Activated CD4-positive, alpha-beta T cell treated with anti-CD3 and anti-CD28 coated beads for 48 hours (primary cell): ENCODE data around the gene TWF2.
"Not testable (repeated sequence)": the region's sequence is repeated elsewhere in the genome, so short reads cannot be mapped to it uniquely, and the experiment has no call there.

Source experiments
- DNase-seq: peaks from one replicate; pipeline ENCODE4 v3.0.0-alpha.2; 2020

Gene TWF2

DNA sequence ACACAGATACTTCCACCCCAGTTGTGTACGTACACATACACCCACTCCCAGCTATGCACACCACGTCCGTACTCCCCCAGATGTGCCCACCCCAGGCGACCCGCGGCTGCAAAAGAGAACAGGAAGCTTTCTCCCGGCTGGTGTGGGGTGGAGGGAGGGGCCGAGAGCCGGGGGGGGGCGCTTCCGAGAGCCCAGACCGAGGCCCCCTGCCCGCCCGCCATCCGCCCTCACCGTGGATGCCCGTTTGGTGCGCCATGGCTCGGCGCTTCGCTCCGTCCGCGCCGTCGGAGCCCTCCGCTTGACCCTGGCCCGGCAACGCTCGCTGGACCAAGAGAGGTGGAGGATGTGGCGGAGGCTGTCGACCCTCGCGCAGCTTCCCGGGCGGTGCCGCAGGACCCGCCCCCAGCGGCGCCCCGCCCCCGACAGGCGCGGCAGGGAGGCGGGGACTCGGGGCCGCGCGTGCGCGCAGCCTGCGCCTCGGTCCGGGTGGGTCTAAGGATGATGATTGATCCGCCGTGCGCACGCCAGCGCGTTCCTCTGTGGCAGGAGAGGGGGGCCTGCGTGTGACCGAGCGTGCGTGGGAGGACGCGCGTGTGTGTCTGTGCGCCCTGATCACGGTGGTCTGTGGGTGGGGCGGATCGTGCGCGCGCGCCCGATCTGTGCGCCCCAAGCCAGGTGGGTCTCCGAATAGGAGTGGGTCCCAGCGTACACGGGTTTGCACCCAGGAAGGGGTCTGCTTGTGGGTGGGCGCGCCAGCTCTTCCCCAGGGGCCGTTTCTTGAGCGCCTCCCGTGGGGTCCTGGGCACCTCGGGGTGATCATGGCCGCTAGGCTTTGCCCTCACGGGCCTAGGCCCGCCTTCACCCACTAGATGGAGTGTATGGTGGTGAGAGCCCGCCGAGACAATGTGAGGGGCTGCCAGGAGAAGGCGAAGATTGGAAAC, at the start of gene TWF2:
Gene TWF2 (minus strand): TSS at position 398 of the 941 bp plus-strand sequence. CDS start 142 bp downstream, at position 256.
- peak; percentile 91 for DNase-seq

DNA sequence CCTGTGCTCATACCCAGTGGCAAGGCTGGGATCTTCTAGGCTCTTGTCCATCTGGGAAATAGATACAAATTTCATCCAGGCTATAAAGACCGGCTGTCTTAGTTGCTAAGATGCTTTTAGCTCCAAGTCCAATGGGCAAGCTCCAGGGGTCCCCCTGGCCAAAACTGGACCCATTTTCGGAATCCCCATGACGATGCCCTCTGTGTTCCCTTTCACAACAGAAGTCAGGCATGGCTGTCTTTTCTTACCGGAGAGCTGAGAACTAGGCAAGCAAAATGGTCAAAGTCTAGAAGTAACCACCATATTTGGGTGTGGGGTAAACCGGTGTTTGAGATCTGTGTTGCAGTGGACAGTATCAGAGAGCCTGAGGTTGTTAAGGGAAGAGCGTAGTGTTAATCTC, 49.7 kb upstream of the TWF2 start:
- DNase-seq, result no peak

DNA sequence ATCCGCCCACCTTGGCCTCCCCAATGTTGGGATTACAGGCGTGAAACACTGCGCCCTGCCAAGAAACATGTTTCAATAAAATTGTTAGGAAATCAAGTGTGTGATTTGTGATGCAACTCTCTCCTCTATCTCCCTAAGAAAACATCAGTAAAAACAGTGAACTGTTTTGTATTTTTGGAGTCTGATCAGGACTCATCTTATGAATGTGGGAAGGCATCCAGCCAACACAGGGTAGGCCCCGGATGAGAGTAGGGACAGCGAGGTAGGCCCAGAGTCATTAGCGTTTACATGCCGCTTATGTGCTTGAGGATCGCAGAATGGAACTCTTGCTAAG, 47.8 kb upstream of the TWF2 start:
- no peak for DNase-seq

DNA sequence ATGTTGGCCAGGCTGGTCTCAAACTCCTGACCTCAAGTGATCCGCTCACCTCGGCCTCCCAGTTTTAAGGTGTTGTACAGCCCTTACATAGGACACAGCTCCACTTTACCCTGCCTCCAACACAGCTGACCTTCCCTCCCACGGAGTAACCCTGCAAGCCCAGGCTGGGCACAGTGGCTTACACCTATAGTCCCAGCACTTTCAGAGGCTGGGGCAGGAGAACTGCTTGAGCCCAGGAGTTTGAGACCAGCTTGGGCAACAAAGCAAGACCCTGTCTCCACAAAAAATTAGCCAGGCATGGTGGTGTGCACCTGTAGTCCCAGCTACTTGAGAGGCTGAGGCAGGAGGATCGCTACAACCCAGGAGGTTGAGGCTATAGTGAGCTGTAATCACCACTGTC, 45.1 kb upstream of the TWF2 start:
- DNase-seq, result not testable (repeated sequence)

DNA sequence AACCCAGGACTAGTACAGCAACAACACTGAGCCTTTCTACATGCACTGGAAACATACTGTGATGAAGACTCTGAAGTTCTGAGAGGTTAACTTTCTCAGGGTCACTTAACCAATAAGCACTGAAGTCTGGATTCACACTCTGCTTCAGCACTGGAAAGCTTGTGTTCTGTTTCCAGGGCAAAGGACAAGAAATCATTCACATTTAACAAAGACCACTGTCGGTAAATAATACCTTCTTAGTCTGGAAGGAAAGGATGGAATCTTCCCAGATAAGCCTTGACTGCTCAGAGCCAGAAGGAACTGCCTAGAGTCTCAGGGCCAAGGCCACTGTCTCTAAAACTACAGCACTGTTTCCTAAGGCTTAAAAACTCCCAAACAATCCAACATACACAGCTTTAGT, 44.3 kb upstream of the TWF2 start:
- DNase-seq, result no peak

DNA sequence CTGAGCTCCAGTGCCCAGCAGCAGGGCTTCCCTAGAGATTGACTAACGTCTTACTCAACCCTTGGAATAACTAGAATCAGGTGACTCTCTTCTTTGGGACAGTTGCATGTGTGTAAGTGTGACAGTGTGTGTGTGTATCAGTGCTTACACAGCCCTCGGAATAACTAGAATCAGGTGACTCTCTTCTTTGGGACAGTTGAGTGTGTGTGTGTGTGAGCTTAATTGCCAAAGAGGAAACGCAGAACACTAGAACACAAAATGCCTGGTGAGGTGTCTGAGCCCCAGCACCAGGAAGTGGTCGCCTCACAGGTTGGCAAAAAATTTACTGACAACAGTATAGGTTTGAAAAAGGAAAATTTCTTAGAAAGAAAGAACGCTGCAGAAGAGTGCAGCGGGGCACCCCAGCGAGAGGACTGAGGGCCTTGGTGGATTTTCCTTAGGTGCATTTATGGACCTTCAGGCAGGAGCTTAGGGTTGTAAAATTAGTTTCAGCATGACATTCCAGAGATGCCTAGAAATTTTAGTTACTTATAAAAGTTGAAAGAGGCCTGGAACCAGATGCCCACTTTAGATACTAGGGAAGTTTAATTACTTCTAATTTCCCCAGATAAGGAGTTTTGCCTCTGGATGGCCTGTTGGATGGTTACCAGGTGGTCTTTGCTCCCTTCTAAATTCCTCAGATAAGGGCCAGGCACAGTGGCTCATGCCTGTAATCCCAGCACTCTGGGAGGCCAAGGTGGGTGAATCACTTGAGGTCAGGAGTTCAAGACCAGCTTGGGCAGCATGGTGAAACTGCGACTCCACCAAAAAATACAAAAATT, 43.2 kb upstream of the TWF2 start:
- DNase-seq, result no peak

DNA sequence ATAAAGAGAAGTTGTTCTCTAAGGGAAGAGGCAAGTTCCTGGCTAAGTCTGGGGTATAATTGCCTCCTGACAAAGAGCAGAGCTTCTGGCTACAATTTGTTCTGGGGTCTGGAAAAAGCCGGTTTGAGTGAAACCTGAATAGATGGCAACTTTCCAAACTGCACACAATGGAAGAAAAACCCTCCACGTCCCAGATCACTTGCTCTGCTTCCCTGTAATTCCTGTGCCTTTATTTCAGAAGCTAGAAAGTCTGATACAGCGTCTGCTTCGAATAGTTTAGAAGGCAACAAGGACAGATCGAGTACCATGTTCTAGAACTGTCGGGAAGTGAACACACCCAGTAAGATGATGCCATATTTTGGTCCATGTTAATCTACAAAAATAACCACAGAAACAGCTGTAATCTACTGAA, 41.1 kb upstream of the TWF2 start:
- DNase-seq, result no peak

DNA sequence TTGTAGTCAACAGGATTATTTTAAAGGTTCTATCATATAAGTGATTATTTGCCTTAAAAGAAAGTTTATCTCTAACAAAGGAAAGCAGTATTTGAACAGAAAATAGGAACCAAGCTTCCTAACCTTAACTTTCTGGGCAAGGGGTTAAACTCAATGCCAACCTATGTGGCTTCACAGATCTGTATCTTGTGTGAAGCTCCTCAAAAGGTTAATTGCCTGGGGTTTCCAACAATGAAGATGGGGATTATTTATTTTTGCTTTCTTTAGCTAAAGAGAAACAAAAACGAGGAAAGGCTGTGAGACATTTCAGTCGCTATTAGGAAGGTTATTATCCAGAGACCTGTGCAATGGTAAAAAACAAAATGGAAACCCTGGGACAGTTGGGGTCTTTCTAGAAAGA, 40.6 kb upstream of the TWF2 start:
- DNase-seq, result no peak

DNA sequence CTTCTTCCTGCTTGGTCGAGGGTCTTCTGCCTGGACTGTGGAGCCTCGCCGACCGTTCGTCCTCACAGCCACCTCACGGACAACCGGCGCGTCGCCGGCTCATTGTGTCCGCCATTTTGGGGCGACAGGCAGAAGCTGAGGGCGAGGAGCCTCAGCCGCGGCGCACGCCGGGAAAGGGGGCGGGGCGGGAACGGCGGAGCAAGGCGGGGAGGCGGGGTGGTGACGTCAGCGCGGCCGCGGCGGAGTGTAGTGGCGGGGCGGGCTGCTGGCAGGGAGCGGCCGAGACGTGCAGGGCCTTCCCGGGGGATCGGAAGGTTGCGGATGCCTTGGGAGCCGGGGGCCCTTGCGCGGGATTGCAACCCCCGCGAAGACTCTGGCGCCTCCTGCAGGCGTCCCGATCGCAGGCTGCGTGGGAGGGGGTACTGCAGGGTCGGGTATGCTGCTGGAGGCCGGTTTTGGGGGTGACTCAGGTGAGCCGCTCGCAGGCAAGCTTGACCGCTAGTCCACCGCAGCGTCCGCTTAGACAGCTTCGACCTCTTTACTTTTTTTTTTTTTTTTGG, 39.6 kb upstream of the TWF2 start, which contains the start of gene WDR82:
Gene WDR82 (minus strand): TSS at position 140 of the 560 bp plus-strand sequence. CDS start 288 bp downstream, outside the sequence.
- peak; percentile 99 for DNase-seq

DNA sequence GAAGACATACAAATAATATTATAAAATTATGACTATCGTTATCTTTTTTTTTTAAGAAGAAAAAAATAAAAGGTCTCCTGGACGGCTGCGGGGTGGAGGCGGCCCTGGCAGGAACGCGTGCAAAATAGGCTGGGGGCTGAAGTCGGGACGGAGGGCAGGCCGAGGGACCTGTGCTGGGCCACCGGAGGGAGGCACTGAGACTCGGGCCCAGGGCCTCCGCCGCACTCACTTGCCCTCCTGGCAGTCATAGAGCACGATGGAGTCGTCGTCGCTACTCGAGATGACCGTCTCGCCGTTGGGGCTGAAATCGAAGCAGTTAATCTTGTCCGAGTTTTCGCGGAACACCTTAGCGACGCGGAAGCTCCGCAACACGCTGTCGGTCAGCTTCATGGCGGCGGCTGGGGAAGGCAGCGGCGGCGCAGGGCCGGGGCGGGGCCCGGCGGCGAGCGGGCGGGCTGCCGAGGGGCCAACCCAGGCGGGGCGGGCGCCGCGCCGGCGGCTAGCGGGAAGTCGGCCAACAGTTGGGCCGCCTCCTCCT, 39.1 kb upstream of the TWF2 start:
- DNase-seq, result peak; percentile 73

DNA sequence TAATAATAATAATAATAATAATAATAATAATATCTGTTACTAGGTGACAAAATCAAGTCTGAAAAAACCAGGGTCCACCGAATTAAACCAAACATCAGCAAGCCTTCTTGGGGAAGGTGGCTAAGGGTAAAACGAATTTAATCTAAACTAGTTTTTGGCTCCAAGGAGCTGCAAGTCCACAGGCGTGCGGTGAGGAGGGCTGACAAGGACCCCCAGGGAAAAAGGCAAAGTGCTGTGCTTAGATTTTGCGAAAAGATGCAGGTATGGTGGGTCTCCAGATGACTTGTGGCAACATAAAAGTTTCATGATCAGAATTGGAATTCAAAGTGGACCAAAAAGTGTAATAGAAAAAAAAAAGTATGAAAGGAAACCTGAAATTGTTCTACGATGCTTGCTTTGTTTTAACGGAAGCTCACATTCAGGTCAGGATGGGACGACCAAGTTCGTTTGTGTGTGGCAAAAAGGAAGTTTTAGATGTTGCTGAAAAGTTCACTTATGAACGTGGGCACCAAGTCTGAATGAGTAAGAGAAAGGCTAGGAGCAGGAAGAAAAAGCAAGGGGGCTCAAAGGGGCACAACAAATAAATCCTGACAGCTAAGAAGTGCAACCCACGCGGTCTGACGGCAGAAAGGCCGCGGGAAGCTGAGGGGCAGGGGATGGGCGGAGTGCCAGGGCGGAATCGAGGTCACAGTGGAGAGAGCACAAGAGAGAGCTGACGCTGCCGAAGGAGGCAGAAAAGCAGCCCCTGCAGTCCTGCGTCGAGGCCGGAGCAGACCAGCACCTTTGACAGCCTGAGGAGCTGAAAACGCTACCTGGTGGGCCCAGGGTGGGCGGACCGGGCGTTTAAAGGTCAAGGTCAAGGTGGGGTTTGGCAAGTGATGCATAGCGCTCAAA, 38.4 kb upstream of the TWF2 start:
- peak; percentile 89 for DNase-seq

DNA sequence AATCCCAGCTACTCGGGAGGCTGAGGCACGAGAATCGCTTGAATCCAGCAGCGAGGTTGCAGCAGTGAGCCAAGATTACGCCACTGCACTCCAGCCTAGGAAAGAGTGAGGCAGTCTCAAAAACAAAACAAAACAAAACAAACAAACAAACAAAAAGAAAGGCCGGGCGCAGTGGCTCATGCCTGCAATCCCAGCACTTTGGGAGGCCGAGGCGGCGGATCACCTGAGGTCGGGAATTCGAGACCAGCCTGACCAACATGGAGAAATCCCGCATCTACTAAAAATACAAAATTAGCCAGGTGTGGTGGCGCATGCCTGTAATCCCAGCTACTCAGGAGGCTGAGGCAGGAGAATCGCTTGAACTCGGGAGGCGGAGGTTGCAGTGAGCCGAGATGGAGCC, 35.8 kb upstream of the TWF2 start:
- not testable (repeated sequence) for DNase-seq

DNA sequence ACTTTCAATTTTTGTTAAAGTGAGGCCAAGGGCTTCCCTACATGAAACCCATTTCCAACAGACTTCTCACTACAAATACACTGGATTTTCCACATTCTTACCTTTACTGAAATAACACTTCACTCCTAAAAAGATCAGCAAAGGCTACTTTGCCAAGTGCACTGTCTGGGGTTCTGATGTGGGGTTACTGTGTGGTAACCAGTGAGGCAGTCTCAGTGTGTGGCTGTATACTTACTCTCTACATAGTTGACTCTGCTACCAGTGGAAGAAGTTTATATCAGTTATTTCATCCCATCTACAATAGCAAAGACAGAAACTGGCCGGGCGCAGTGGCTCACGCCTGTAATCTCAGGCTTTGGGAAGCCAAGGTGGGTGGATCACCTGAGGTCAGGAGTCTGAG, 33.9 kb upstream of the TWF2 start:
- no peak for DNase-seq

DNA sequence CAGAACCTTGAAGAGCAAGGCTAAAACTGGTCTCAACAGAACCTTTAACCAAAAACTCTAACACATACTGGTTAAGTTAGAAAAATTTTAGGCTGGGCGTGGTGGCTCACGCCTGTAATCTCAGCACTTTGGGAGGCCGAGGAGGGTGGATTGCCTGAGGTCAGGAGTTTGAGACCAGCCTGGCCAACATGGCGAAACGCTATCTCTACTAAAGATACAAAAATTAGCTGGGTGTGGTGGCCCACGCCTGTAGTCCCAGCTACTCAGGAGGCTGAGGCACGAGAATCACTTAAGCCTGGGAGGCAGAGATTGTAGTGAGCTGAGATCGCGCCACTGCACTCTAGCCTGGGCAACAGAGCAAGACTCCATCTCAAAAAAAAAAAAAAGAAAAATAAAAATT, 33.2 kb upstream of the TWF2 start:
- not testable (repeated sequence) for DNase-seq

DNA sequence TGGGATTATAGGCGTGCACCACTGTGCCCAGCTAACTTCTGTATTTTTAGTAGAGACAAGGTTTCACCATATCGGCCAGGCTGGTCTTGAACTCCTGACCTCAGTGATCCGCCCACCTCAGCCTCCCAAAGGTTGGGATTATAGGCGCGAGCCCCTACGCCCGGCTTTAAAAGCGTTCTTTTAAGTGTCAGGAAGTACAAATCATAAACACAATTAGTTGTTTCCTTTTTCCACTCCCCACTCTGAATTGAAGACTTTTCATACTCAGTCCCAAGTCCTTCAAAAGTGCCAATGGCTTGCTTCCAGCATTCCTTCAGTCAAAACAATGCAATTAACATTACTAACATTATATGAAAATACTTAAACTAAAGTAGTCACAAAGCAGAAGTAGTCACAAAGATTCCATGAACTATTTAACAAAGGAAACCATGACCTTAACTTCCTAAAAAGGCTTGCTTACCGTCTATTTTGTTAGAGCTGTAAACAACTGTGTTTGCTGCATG, 31.3 kb upstream of the TWF2 start:
- no peak for DNase-seq

DNA sequence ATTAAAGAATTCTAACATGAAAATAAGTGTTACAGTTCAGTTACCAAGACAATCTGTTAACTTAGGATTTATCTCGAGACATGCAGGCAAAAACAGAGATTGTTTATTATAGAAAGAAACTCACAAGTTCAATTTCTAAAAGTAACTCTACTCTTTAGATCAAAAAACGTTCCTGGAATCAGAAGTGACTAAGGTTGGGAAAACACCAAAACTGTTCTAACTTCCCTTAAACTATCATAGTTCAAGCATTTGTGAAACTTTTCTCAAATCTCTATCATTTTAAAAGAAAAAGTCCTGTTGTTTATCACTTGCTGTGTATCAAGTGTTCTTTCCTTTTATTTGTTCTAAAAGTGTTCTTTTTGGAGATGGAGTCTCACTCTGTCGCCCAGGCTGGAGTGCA, 30.8 kb upstream of the TWF2 start:
- no peak for DNase-seq

DNA sequence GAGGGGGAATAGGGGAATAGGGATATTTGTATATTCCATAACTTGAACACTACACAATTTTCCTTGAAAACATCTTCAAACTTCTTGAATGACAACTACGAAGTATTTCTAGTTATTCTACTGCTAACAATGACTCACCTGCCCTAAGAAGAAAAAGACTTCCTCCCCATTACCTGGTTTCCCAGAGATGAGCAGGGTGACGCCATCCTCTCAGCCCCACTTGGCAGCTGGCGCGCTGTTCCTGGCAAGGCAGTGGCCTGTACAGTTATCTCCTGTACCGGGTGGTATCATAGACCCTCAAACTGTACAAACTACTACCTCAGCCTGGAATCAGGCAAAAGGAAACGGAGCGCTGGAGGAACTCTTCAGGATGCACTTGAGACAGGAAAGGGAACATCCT, 29.1 kb upstream of the TWF2 start:
- peak; percentile 67 for DNase-seq

DNA sequence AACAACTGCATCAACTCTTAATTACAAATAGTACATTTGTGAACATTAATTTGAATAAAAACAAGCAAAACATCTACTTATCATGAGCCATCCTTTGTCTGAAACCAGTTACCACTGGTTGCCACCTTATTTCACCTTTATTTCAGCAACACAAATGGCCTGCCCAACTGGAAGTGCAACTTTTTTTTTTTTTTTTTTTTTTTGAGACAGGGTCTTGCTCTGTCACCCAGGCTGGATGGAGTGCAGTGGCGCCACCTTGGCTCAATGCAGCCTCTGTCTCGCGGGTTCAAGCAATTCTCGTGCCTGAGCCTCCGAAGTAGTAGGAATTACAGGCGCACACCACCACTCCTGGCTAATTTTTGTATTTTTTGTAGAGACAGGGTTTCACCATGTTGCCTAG, 26.4 kb upstream of the TWF2 start:
- DNase-seq, result no peak

DNA sequence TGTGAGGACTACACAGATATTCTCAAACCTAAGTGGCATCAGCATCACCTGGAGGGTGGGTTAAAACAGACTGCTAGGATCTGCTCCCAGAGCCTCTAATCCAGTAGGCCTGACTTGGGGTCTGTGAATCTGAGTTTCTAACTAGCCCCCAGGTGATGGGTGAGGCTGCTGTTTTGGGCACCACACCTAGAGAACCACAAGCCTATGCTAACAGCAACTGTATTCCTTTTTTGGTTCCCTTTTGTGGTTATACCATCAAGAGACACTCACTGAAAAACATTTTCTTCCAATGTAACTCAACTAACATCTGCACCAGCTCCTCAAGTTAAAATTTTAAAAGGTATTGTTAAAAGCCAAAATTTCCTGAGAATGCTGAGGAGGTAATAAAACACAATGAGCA, 23.5 kb upstream of the TWF2 start:
- no peak for DNase-seq

DNA sequence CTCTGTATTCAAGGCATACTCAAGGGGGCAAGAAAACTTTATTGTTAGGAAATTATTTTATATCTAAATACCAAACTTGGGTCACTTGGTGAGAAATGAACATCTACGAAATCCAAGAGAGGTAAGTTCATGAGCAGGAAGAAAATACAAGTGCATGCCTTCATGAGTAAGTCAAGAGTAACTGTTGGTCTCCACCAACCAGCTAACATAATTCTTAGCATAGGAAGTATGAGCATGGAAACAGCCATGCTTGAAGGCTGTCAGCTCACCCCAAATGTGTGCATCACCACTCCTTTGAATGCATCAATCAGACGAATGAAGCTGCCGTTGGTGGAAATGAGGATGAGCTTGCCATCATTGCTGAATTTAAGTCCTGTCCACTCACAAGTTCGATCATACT, 20.5 kb upstream of the TWF2 start:
- no peak for DNase-seq

DNA sequence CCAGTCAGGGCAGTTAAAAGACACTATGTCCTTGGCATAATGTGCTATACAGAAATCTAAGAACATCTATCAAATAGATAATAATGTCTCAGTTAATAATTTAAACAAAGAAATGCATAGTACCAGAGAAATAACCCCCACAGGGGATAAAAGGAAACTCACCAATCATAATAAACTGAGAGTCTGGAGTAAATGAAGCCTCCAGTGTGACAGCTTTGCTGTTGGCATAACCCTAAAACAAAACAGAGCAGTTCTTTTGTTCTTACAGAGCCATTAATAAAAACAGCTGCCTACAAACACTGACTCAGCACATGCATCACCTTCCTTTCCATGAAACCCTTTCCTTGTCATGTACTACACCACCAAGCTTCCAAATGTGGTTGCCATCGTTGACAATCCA, 20.1 kb upstream of the TWF2 start:
- DNase-seq, result no peak

DNA sequence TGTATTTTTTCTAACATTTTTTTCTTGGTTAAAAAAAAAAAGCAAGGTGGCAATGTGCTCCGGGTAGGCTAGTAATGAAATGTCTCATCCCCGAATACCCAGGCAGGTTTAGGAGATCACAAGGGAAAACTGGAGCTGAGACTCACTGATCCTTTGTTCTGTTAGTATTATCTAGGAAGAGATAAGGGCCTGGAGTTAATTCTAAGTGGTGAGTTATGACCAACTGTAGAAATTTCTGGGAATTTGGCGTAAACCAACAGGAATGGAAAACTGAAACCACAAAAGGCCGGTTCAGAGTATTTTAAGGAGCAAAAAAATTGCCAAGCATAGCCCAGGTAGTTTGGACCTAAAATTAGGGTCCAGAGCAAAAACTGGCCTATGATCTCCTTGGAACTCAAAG, 19.0 kb upstream of the TWF2 start:
- DNase-seq, result no peak
